ENCODE results near the gene CLDN19. TPM values are rescaled to one million over a fixed set of nuclear protein-coding genes. Genes with fewer than 3 reads are reported as not detected.
A peak's percentile ranks its signal among the peaks of the same experiment; 100 is the strongest.

The CLDN19 gene
- total RNA-seq, 1 experiment from 2014 or later = 12.5 TPM

DNA sequence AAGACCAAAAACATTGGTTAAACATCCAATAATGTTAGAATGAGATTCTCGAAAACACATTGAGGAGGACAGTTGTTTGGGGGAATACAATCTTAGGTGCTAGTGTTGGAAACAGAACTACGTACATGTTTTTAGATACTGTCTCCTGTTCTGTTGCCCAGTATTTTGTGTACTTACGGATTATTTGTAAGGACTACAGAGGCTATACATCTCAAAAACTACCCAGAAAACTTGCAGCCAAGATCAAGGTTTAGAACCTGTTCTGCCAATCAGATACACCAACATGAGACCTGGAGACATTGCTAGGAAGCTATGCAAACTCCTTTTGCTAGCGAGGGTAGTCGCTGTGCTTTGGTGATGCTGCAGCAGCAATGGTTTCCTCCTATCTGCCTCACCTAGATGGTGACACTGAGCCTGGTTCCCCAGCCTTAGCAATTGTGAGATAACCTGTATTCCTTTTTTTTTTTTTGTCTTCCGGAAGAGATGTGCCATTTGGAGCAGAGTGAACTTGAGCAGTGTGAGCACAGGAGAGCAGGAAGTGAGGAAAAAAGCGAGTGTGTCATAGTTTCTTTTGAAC, 36.1 kb downstream of the CLDN19 start:
- no peak overlapping the region for H3K18ac ChIP-seq (ENCODE audit: insufficient read length, low read depth, low read length)
- Mint-ChIP-seq H3K9me3 (no peaks in the 10 kb centered on the region), H3K4me3 (no peak overlapping the region), H3K36me3 (ENCODE audit: insufficient read depth in 1 of 3, low read depth in 3 of 3) (peaks cover 69 to 91% (median 85%) of the 10 kb centered on the region in 3 experiments), H3K27me3 (ENCODE audit: low read depth) (peaks cover 1% of the 10 kb centered on the region), H3K4me1 (no peaks in the 10 kb centered on the region), H3K27ac (peak overlapping the region in 1 of 3 experiments; percentile 74; a peak in 2 of 7 replicates)
- H4K91ac ChIP-seq (ENCODE audit: insufficient read length, low read depth, low read length) = no peak overlapping the region
- no peak overlapping the region for H3T11ph ChIP-seq (ENCODE audit: low read length)
- H2BK15ac ChIP-seq (ENCODE audit: low read depth, low read length) = no peak overlapping the region
- H3K79me2 ChIP-seq (ENCODE audit: insufficient read depth, low read length) = no peaks in the 10 kb centered on the region
- no CpG with 5 or more reads among the region's 7 CpGs for WGBS (ENCODE audit: extremely low coverage, insufficient read length, low lambda C conversion rate)
- H4K8ac ChIP-seq (replicated peaks; ENCODE audit: insufficient read length, low read depth, low read length) = no peak overlapping the region
- H3K4me1 ChIP-seq (ENCODE audit: insufficient read depth, low read length) = no peaks in the 10 kb centered on the region
- H2BK120ac ChIP-seq (ENCODE audit: low read depth, low read length, poor library complexity, severe bottlenecking) = no peak overlapping the region
- H3K23ac ChIP-seq (ENCODE audit: insufficient read length, low read depth, low read length) = no peak overlapping the region
- no peak overlapping the region for H2BK5ac ChIP-seq (ENCODE audit: insufficient read length, low read length)
- no peak overlapping the region for H3K4ac ChIP-seq (ENCODE audit: low read depth, low read length)
- H2AK5ac ChIP-seq (ENCODE audit: insufficient read length, low read length) = no peak overlapping the region
- H2BK12ac ChIP-seq (ENCODE audit: insufficient read length, low read depth, low read length) = no peak overlapping the region
- no peaks in the 10 kb centered on the region for H3K79me1 ChIP-seq (ENCODE audit: insufficient read depth, low read depth, low read length, poor library complexity, severe bottlenecking)
- no peaks in the 10 kb centered on the region for H3K27me3 ChIP-seq (ENCODE audit: insufficient read depth, low read length)
- H3K56ac ChIP-seq (ENCODE audit: insufficient read length, low read depth, low read length) = no peak overlapping the region
- H4K5ac ChIP-seq (ENCODE audit: insufficient read length, low read depth, low read length) = no peak overlapping the region
- H3K14ac ChIP-seq (ENCODE audit: insufficient read depth, low read length) = no peak overlapping the region
- no peak overlapping the region for H3K9ac ChIP-seq (ENCODE audit: extremely low read depth, insufficient read length, low read length)
- no peaks in the 10 kb centered on the region for H3K9me3 ChIP-seq (ENCODE audit: control insufficient read depth, low read depth, low read length)
- TF ChIP-seq, protein P1, sequence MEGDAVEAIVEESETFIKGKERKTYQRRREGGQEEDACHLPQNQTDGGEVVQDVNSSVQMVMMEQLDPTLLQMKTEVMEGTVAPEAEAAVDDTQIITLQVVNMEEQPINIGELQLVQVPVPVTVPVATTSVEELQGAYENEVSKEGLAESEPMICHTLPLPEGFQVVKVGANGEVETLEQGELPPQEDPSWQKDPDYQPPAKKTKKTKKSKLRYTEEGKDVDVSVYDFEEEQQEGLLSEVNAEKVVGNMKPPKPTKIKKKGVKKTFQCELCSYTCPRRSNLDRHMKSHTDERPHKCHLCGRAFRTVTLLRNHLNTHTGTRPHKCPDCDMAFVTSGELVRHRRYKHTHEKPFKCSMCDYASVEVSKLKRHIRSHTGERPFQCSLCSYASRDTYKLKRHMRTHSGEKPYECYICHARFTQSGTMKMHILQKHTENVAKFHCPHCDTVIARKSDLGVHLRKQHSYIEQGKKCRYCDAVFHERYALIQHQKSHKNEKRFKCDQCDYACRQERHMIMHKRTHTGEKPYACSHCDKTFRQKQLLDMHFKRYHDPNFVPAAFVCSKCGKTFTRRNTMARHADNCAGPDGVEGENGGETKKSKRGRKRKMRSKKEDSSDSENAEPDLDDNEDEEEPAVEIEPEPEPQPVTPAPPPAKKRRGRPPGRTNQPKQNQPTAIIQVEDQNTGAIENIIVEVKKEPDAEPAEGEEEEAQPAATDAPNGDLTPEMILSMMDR (conservative IDR thresholded peaks at IDR 0.05) = no peak
- no peak overlapping the region for H3K27ac ChIP-seq (ENCODE audit: insufficient read length, low read depth, low read length)
- H2BK20ac ChIP-seq (ENCODE audit: low read depth, low read length, poor library complexity, severe bottlenecking) = no peak overlapping the region
- H2AFZ ChIP-seq (ENCODE audit: low read length) = no peak overlapping the region
- DNase-seq = no peak
- H3K23me2 ChIP-seq (ENCODE audit: insufficient read length, low read depth, low read length, poor library complexity, severe bottlenecking) = no peaks in the 10 kb centered on the region
- H3K4me2 ChIP-seq (ENCODE audit: insufficient read depth, insufficient read length, low read length) = no peak overlapping the region
- no peaks in the 10 kb centered on the region for H4K20me1 ChIP-seq (ENCODE audit: control insufficient read depth, insufficient read depth, insufficient read length)

Data from H9 (cell line).